Measurements from ENCODE around the gene RPL18. TPM values are rescaled to one million over a fixed set of nuclear protein-coding genes. Genes with fewer than 3 reads are reported as not detected.
A peak's percentile ranks its signal among the peaks of the same experiment; 100 is the strongest.

RPL18 gene
- total RNA-seq, 8 experiments from 2014 or later, result 1,630 to 4,209 (median 2,425) TPM

- in situ Hi-C loops (cut with MboI; ENCODE audit: low pct_unique_long_range_greater_than_20kb in 2 of 9, low sequenced_read_pairs in 9 of 9, unreplicated experiment in 9 of 9), result no loop called here
- no peak overlapping the region for H3K27ac ChIP-seq
- H3K4me1 ChIP-seq (replicated peaks in 1 of 2), result peaks cover 0 to 4% of the 10 kb centered on the region in 2 donors
- WGBS, 10 experiments, result 0 to 90% (median 34%) methylated on average over 2 to 5 of the region's 11 CpGs; no CpG with 5 or more reads in 6 of the 10 experiments
- peak in 7 of 8 experiments; percentile 8 to 68 (median 29) for ATAC-seq (replicated peaks in 6 of 8)
- no peak overlapping the region for H3K4me3 ChIP-seq
Observed at GRCh38 chr19:48654299-48655059, 35.5 kb upstream of the RPL18 start.

DNA sequence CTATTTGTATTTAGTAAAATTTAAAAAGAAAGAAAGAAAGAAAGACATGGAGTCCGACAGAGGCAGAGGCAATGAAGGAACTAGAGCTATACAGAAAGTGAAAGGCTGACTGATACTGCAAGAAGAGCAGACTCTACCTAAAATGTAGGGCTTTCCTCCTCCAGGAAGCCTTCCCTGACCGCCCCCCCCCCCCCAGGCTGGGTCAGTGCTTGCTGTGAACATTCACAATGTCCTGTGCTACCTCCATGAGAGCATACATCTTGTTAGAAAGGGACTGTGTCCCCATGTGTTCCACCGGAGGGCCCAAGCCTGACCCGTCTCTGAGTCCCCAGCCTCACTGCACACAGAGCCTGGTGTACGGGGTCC lies 32.7 kb upstream of the RPL18 start:
- H3K27ac ChIP-seq, result no peak overlapping the region
- WGBS, 10 experiments, result 80 to 100% (median 80%) methylated on average over 1 to 5 of the region's 5 CpGs; no CpG with 5 or more reads in 7 of the 10 experiments
- no peak overlapping the region for H3K4me3 ChIP-seq
- in situ Hi-C loops (cut with MboI; ENCODE audit: low pct_unique_long_range_greater_than_20kb in 2 of 9, low sequenced_read_pairs in 9 of 9, unreplicated experiment in 9 of 9), result no loop called here
- H3K4me1 ChIP-seq (replicated peaks in 1 of 2), result no peaks in the 10 kb centered on the region
- ATAC-seq (replicated peaks in 6 of 8), result no peak

GRCh38 chr19:48650974-48651682 lies 32.1 kb upstream of the RPL18 start:
- Histone ChIP-seq H3K4me1 (replicated peaks in 1 of 2) (no peaks in the 10 kb centered on the region), H3K27ac (no peak overlapping the region), H3K4me3 (no peak overlapping the region)
- no peak for ATAC-seq (replicated peaks in 6 of 8)
- in situ Hi-C loops (cut with MboI; ENCODE audit: low pct_unique_long_range_greater_than_20kb in 2 of 9, low sequenced_read_pairs in 9 of 9, unreplicated experiment in 9 of 9), result no loop called here
- WGBS, 10 experiments, result 33 to 98% (median 80%) methylated on average over 1 to 10 of the region's 12 CpGs; no CpG with 5 or more reads in 1 of the 10 experiments

GRCh38 chr19:48648134-48648533 lies 29.2 kb upstream of the RPL18 start:
- ATAC-seq (replicated peaks in 6 of 8), result no peak
- in situ Hi-C loops (cut with MboI; ENCODE audit: low pct_unique_long_range_greater_than_20kb in 2 of 9, low sequenced_read_pairs in 9 of 9, unreplicated experiment in 9 of 9), result loop anchor here in 1 of 9 experiments (25.0 kb wide), 1 partner anchor 314 kb away; the partner anchor contains the start of genes BAX and FTL
- 42 to 94% (median 69%) methylated on average over 1 to 2 of the region's 2 CpGs; no CpG with 5 or more reads in 4 of the 10 experiments for WGBS, 10 experiments
- no peak overlapping the region for H3K27ac ChIP-seq
- H3K4me1 ChIP-seq (replicated peaks in 1 of 2), result peaks cover 4 to 5% of the 10 kb centered on the region in 2 donors
- no peak overlapping the region for H3K4me3 ChIP-seq

GRCh38 chr19:48646722-48647216 lies 27.8 kb upstream of the RPL18 start:
- 40 to 58% methylated on average over 2 of the region's 10 CpGs; no CpG with 5 or more reads in 8 of the 10 experiments for WGBS, 10 experiments
- in situ Hi-C loops (cut with MboI; ENCODE audit: low pct_unique_long_range_greater_than_20kb in 2 of 9, low sequenced_read_pairs in 9 of 9, unreplicated experiment in 9 of 9), result loop anchor here in 1 of 9 experiments (25.0 kb wide), 1 partner anchor 316 kb away; the partner anchor contains the start of genes BAX and FTL
- H3K4me1 ChIP-seq (replicated peaks in 1 of 2), result peaks cover 4 to 5% of the 10 kb centered on the region in 2 donors
- no peak for ATAC-seq (replicated peaks in 6 of 8)
- H3K27ac ChIP-seq, result no peak overlapping the region
- H3K4me3 ChIP-seq, result peak overlapping the region; percentile 42 to 54 (median 50)

- Histone ChIP-seq H3K27ac (peak within 1 kb of the TSS; percentile 81 to 85), H3K4me3 (peak within 1 kb of the TSS; percentile 42 to 54 (median 50)), H3K4me1 (replicated peaks in 1 of 2) (peaks cover 4 to 5% of the 10 kb centered on the region in 2 donors)
- ATAC-seq (replicated peaks in 6 of 8), result peak; percentile 80 to 85 (median 85)
- WGBS, 10 experiments, result 0 to 17% (median 0%) methylated on average over 1 to 2 of the region's 33 CpGs; no CpG with 5 or more reads in 5 of the 10 experiments
- in situ Hi-C loops (cut with MboI; ENCODE audit: low pct_unique_long_range_greater_than_20kb in 2 of 9, low sequenced_read_pairs in 9 of 9, unreplicated experiment in 9 of 9), result loop anchor here in 1 of 9 experiments (25.0 kb wide), 1 partner anchor 316 kb away; the partner anchor contains the start of genes BAX and FTL
Observed at GRCh38 chr19:48646001-48646721, 27.2 kb upstream of the RPL18 start, which contains the start of gene CA11. CA11 (minus strand) TSS chr19:48646187; CDS start chr19:48645632, 555 bp downstream.

DNA sequence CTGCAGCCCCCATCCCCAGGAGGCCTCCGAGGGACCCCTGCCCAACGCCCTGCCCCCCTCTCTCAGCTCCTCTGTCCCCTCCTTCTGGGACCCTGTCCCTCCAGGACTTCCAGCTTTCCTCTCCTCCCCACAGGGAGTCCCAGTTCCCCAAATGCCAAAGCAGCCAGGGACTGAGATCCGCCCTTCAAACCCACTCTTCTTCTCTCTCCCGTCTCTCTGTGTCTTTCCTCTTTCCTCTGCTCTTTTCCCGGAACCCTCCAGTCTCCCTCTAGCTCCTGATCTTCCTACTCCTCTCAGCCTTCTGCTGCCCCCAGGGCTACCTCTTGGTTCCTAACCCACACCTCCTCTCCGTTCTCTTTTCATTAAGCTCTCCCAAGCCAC lies 26.6 kb upstream of the RPL18 start:
- in situ Hi-C loops (cut with MboI; ENCODE audit: low pct_unique_long_range_greater_than_20kb in 2 of 9, low sequenced_read_pairs in 9 of 9, unreplicated experiment in 9 of 9), result loop anchor here in 1 of 9 experiments (25.0 kb wide), 1 partner anchor 317 kb away; the partner anchor contains the start of genes BAX and FTL
- H3K4me1 ChIP-seq (replicated peaks in 1 of 2), result peaks cover 4 to 5% of the 10 kb centered on the region in 2 donors
- H3K27ac ChIP-seq, result peak overlapping the region; percentile 81 to 85
- peak overlapping the region; percentile 42 to 54 (median 50) for H3K4me3 ChIP-seq
- WGBS, 10 experiments, result 0% methylated on average over 1 to 3 of the region's 6 CpGs; no CpG with 5 or more reads in 4 of the 10 experiments
- ATAC-seq (replicated peaks in 6 of 8), result peak in 5 of 8 experiments; percentile 3 to 25 (median 5)

GRCh38 chr19:48644839-48645619 lies 26.1 kb upstream of the RPL18 start:
- Histone ChIP-seq H3K4me1 (replicated peaks in 1 of 2) (peaks cover 4 to 5% of the 10 kb centered on the region in 2 donors), H3K4me3 (peak overlapping the region; percentile 42 to 54 (median 50)), H3K27ac (peak overlapping the region; percentile 81 to 85)
- WGBS, 10 experiments, result 0 to 20% (median 0%) methylated on average over 1 to 6 of the region's 25 CpGs; no CpG with 5 or more reads in 4 of the 10 experiments
- in situ Hi-C loops (cut with MboI; ENCODE audit: low pct_unique_long_range_greater_than_20kb in 2 of 9, low sequenced_read_pairs in 9 of 9, unreplicated experiment in 9 of 9), result loop anchor here in 1 of 9 experiments (25.0 kb wide), 1 partner anchor 317 kb away; the partner anchor contains the start of genes BAX and FTL
- peak; percentile 38 to 69 (median 52) for ATAC-seq (replicated peaks in 6 of 8)

DNA sequence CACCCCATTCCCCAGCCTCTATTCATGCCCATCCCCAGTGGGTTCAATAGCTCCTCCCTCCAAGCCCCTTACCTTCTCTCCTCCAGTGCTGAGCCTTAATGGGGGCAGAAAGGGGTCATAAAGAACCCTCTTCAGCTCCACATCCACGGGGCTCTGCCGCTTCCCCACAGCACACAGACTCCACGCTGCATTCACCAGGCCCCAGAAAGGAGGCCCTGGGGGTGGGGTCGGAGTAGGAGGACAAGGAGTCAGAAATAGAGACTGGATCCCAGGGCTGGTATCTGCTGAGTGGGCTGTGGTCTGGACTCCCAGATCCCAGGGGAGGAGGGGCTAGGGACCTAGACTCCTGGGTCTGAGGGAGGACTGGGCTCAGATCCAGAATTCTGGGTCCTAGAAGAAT lies 25.4 kb upstream of the RPL18 start:
- Histone ChIP-seq H3K4me3 (peak overlapping the region; percentile 42 to 54 (median 50)), H3K27ac (no peak overlapping the region), H3K4me1 (replicated peaks in 1 of 2) (peaks cover 4 to 5% of the 10 kb centered on the region in 2 donors)
- in situ Hi-C loops (cut with MboI; ENCODE audit: low pct_unique_long_range_greater_than_20kb in 2 of 9, low sequenced_read_pairs in 9 of 9, unreplicated experiment in 9 of 9), result loop anchor here in 1 of 9 experiments (25.0 kb wide), 1 partner anchor 318 kb away; the partner anchor contains the start of genes BAX and FTL
- WGBS, 10 experiments, result 60% methylated on average over 1 of the region's 4 CpGs; no CpG with 5 or more reads in 9 of the 10 experiments
- ATAC-seq (replicated peaks in 6 of 8), result no peak

- ATAC-seq (replicated peaks in 6 of 8), result no peak
- peaks cover 10 to 11% of the 10 kb centered on the region in 2 donors for H3K4me1 ChIP-seq (replicated peaks in 1 of 2)
- no peak overlapping the region for H3K27ac ChIP-seq
- in situ Hi-C loops (cut with MboI; ENCODE audit: low pct_unique_long_range_greater_than_20kb in 2 of 9, low sequenced_read_pairs in 9 of 9, unreplicated experiment in 9 of 9), result loop anchor here in 1 of 9 experiments (25.0 kb wide), 1 partner anchor 319 kb away; the partner anchor contains the start of genes BAX and FTL
- H3K4me3 ChIP-seq, result no peak overlapping the region
- 50 to 100% (median 86%) methylated on average over 1 to 5 of the region's 5 CpGs; no CpG with 5 or more reads in 3 of the 10 experiments for WGBS, 10 experiments
Observed at GRCh38 chr19:48642862-48643261, 23.9 kb upstream of the RPL18 start.

DNA sequence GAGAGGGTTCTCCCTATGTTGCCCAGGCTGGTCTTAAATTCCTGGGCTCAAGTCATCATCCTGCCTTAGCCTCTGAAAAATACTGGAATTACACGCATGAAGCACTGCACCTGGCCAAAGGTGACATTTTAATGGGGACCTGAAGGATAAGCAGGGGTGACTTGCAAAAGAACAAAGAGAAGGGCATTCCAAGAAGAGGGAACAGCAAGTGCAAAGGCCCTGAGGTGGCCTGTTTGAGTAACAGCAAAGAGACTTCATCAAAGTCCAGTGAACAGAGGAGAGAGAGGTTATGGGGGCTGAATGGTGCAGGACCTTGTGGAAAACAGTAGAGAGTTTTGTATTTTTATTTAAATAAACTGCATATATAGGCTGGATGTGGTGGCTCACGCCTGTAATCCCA lies 22.9 kb upstream of the RPL18 start:
- WGBS, 10 experiments, result 20 to 100% (median 96%) methylated on average over 1 to 2 of the region's 2 CpGs; no CpG with 5 or more reads in 5 of the 10 experiments
- H3K4me1 ChIP-seq (replicated peaks in 1 of 2), result peaks cover 10 to 11% of the 10 kb centered on the region in 2 donors
- ATAC-seq (replicated peaks in 6 of 8), result no peak
- H3K27ac ChIP-seq, result no peak overlapping the region
- no peak overlapping the region for H3K4me3 ChIP-seq
- in situ Hi-C loops (cut with MboI; ENCODE audit: low pct_unique_long_range_greater_than_20kb in 2 of 9, low sequenced_read_pairs in 9 of 9, unreplicated experiment in 9 of 9), result loop anchor here in 1 of 9 experiments (25.0 kb wide), 1 partner anchor 320 kb away; the partner anchor contains the start of genes BAX and FTL

Measured in motor neuron (in vitro differentiated cells).